GM12878 (cell line): ENCODE measurements around the gene ASPDH. TPM values are rescaled to one million over a fixed set of nuclear protein-coding genes. Genes with fewer than 3 reads are reported as not detected.

Source experiments
- ATAC-seq: fragments of 200-7000 bp; cut with Tn5 transposase; 3 replicates; pipeline ENCODE4 v1.9.1; 2020; ENCODE audit warnings: mild to moderate bottlenecking, moderate library complexity
- BruUV-seq: library from RNA; stranded (reverse); fragments of 400-500 nt; replicated peaks from 2 replicates; lab custom pipeline; 2021; lab: Mats Ljungman, UMichigan
- CTCF ChIA-PET: fragments of 300-600 bp; sonication (Branson Sonifier 250); formaldehyde crosslinking; extraction: SDS; loops from one replicate; lab custom pipeline; 2021; ENCODE audit warnings: inconsistent platforms; lab: Yijun Ruan, JAX
- POLR2A ChIA-PET: fragments of 350-600 bp; formaldehyde crosslinking; extraction: SDS; loops from one replicate; lab custom pipeline; 2021; ENCODE audit warnings: inconsistent platforms; lab: Charles Lee
- RAD21 ChIA-PET: fragments of 300-600 bp; sonication (Branson Sonifier 250); formaldehyde crosslinking; loops from one replicate; lab custom pipeline; 2023; ENCODE audit warnings: antibody characterized with exemption; ENCODE audit not compliant: unreplicated experiment; lab: Charles Lee
- SMC1A ChIA-PET: fragments of 300-600 bp; sonication (Branson Sonifier 250); formaldehyde crosslinking; loops from one replicate; lab custom pipeline; 2023; ENCODE audit not compliant: unreplicated experiment, uncharacterized antibody; lab: Charles Lee
- DNase-seq: peaks from one replicate; pipeline ENCODE4 v3.0.0-alpha.2; 2011; ENCODE audit warnings: low read depth, low spot score
- FAIRE-seq: peaks from 3 replicates; lab custom pipeline; 2011; peaks lifted over from hg19 to GRCh38; lab: Jason Lieb, UNC
- H2AFZ ChIP-seq: 2 replicates; pipeline ENCODE4 v1.6.0; 2011; ENCODE audit warnings: low read depth, low read length, control low read depth; ENCODE audit not compliant: control insufficient read depth
- H3K27ac ChIP-seq: 2 replicates; pipeline ENCODE4 v1.5.1; 2011; ENCODE audit warnings: control low read depth; ENCODE audit not compliant: control insufficient read depth, insufficient read depth
- H3K27me3 ChIP-seq, 2 experiments: replicated peaks in 1 of 2; 2 replicates each; pipeline versions ENCODE4 v1.6.0 to v1.6.1; 2011; ENCODE audit warnings: low read length in 1 of 2; ENCODE audit not compliant: control insufficient read depth in 2 of 2, insufficient read depth in 2 of 2
- H3K36me3 ChIP-seq, 2 experiments: 2 replicates each; pipeline ENCODE4 v1.5.1; 2011; ENCODE audit warnings: low read length in 1 of 2; ENCODE audit not compliant: control insufficient read depth in 2 of 2, insufficient read depth in 2 of 2
- H3K4me1 ChIP-seq: 2 replicates; pipeline ENCODE4 v1.6.1; 2011; ENCODE audit warnings: mild to moderate bottlenecking, low read length, moderate library complexity, mixed read lengths; ENCODE audit not compliant: control insufficient read depth, insufficient read depth
- H3K4me2 ChIP-seq: 2 replicates; pipeline ENCODE4 v1.6.0; 2011; ENCODE audit warnings: control low read depth; ENCODE audit not compliant: control insufficient read depth, insufficient read depth
- H3K4me3 ChIP-seq: fragments of 200-600 bp; sonication (generic); 2 replicates; pipeline ENCODE4 v1.5.1; 2016
- H3K79me2 ChIP-seq: 2 replicates; pipeline ENCODE4 v1.6.0; 2011; ENCODE audit warnings: low read length; ENCODE audit not compliant: control insufficient read depth, insufficient read depth
- H3K9ac ChIP-seq: 2 replicates; pipeline ENCODE4 v1.8.0; 2011; ENCODE audit warnings: low read length, control low read depth, mixed read lengths; ENCODE audit not compliant: control insufficient read depth, insufficient read depth
- H3K9me3 ChIP-seq: replicated peaks from 3 replicates; pipeline ENCODE4 v1.5.1; 2011; ENCODE audit warnings: mild to moderate bottlenecking, low read length; ENCODE audit not compliant: control insufficient read depth, insufficient read depth
- H4K20me1 ChIP-seq: 2 replicates; pipeline ENCODE4 v1.6.0; 2011; ENCODE audit not compliant: control insufficient read depth, insufficient read depth
- ATF7 ChIP-seq: fragments of 450-650 bp; IDR thresholded peaks from 2 replicates; pipeline ENCODE4 v1.6.1; 2016; ENCODE audit warnings: low read depth, mild to moderate bottlenecking
- BCL11A ChIP-seq: IDR thresholded peaks from 2 replicates; pipeline ENCODE4 v1.6.1; 2011; ENCODE audit warnings: low read depth, low read length
- ELK1 ChIP-seq: IDR thresholded peaks from 2 replicates; pipeline ENCODE4 v1.6.1; 2012; ENCODE audit warnings: low read depth, low read length, improper control_type of control experiment
- HCFC1 ChIP-seq: fragments of 150-350 bp; IDR thresholded peaks from 2 replicates; pipeline ENCODE4 v1.6.1; 2014; ENCODE audit warnings: low read length
- MTA2 ChIP-seq: fragments of 450-650 bp; IDR thresholded peaks from 2 replicates; pipeline ENCODE4 v1.6.1; 2016; ENCODE audit warnings: low read depth, mild to moderate bottlenecking, moderate library complexity
- MTA3 ChIP-seq: IDR thresholded peaks from 2 replicates; pipeline ENCODE4 v1.6.1; 2012; ENCODE audit warnings: low read length, inconsistent platforms, borderline replicate concordance
- NFIC ChIP-seq: IDR thresholded peaks from 2 replicates; pipeline ENCODE4 v1.6.1; 2012; ENCODE audit warnings: low read depth, mild to moderate bottlenecking, inconsistent platforms, low read length, moderate library complexity
- PML ChIP-seq: IDR thresholded peaks from 2 replicates; pipeline ENCODE4 v1.6.1; 2012; ENCODE audit warnings: low read length, inconsistent platforms
- SMAD1 ChIP-seq: fragments of 450-650 bp; IDR thresholded peaks from 2 replicates; pipeline ENCODE4 v1.6.1; 2018; ENCODE audit warnings: mild to moderate bottlenecking, low read depth; ENCODE audit not compliant: partially characterized antibody
- WGBS: methylation state at CpG from one replicate; pipeline ENCODE4 v1.1.6; 2016; ENCODE audit warnings: low lambda C conversion rate; ENCODE audit not compliant: insufficient replicate concordance, insufficient coverage; ENCODE audit errors: missing lambda C conversion rate; 5-methylcytosine and 5-hydroxymethylcytosine counted together
- in situ Hi-C: fragments of 300-500 bp; cut with MboI; formaldehyde crosslinking; loops from 9 replicates; pipeline ENCODE4 v1.14.3; 2018; ENCODE audit warnings: mixed read lengths
- intact Hi-C: fragments of 100-400 bp; cut with micrococcal nuclease; formaldehyde crosslinking; loops from one replicate; pipeline ENCODE4 v1.14.2; 2022; ENCODE audit not compliant: unreplicated experiment
- polyA plus RNA-seq, 11 experiments: library from polyadenylated mRNA; depleted of rRNA in 4 of 11; unstranded in 6 of 11; stranded (reverse) in 5 of 11; fragments of >200 nt; fragmentation: Nextera tagmentation in 4 of 11; fragmentation: Illumina TruSeq in 1 of 11; extraction: Ambion mirVana in 4 of 11; extraction: Trizol in 1 of 11; gene quantifications; 1 replicate in 1 of 11; 2 replicates in 10 of 11; pipeline versions ENCODE4 v1.2.1 to v1.2.3, GENCODE V29; 2011 to 2016; ENCODE audit warnings: inconsistent platforms in 2 of 11, missing spikeins in 2 of 11, low read depth in 1 of 11
- total RNA-seq, 4 experiments: library from RNA; depleted of rRNA in 3 of 4; stranded (reverse); fragments of >200 nt in 3 of 4; fragmentation: Illumina TruSeq in 1 of 4; extraction: Trizol in 1 of 4; gene quantifications; 2 replicates each; pipeline versions ENCODE4 v1.2.1 to v1.2.3, GENCODE V29; 2013 to 2021

The ASPDH gene
- total and polyA plus RNA-seq, 10 of the 15 experiments (the other 5 are each of a cell fraction or from before 2014, with no cell fraction given) = not detected

- Histone ChIP-seq H3K4me2 (no peak overlapping the region), H2AFZ (no peak overlapping the region), H3K27ac (no peak overlapping the region), H3K9ac (no peak overlapping the region), H3K4me1 (no peaks in the 10 kb centered on the region; the same call in 1 of the 2 replicates), H3K9me3 (no peaks in the 10 kb centered on the region), H4K20me1 (no peaks in the 10 kb centered on the region), H3K4me3 (no peak overlapping the region), H3K36me3 (no peaks in the 10 kb centered on the region), H3K27me3 (peaks cover 0 to 3% of the 10 kb centered on the region in 2 experiments), H3K79me2 (no peaks in the 10 kb centered on the region)
- CTCF ChIA-PET = no interaction called here
- RAD21 ChIA-PET = no interaction called here
- POLR2A ChIA-PET = no interaction called here
- FAIRE-seq = no peak
- intact Hi-C loops = no loop called here
- in situ Hi-C loops = no loop called here
- no peak for DNase-seq
- WGBS = 4% methylated on average over 15 of the region's 22 CpGs
- SMC1A ChIA-PET = no interaction called here
- no peak for TF ChIP-seq ATF7
- no peak for TF ChIP-seq NFIC
- no peak for TF ChIP-seq BCL11A
- TF ChIP-seq ELK1 = no peak
- TF ChIP-seq MTA3 = no peak
- no peak for TF ChIP-seq HCFC1
- no peak for TF ChIP-seq PML
- no peak for TF ChIP-seq MTA2
- TF ChIP-seq SMAD1 = no peak
- BruUV-seq = no TSS peak
- no peak for ATAC-seq
Measured at GRCh38 chr19:50551715-50552187, 38.0 kb upstream of the ASPDH start.
